Osteoblast (primary cell): ENCODE results near the gene CHCHD1. TPM values are rescaled to one million over a fixed set of nuclear protein-coding genes. Genes with fewer than 3 reads are reported as not detected.

Experiments
- DNase-seq: peaks from one replicate; pipeline ENCODE4 v3.0.0; 2011; ENCODE audit warnings: low spot score, mixed read lengths; ENCODE audit not compliant: insufficient read length; ENCODE audit errors: missing footprints
- H2AFZ ChIP-seq: 2 replicates; pipeline ENCODE4 v1.6.0; 2011; ENCODE audit warnings: mild to moderate bottlenecking, low read length
- H3K27ac ChIP-seq: 2 replicates; pipeline ENCODE4 v1.5.1; 2011; ENCODE audit warnings: mild to moderate bottlenecking, low read depth, low read length, moderate library complexity
- H3K27me3 ChIP-seq: 2 replicates; pipeline ENCODE4 v1.6.0; 2012; ENCODE audit warnings: mild to moderate bottlenecking, control low read depth, inconsistent platforms, low read length, moderate library complexity; ENCODE audit not compliant: insufficient read depth
- H3K36me3 ChIP-seq: 2 replicates; pipeline ENCODE4 v1.5.1; 2011; ENCODE audit warnings: mild to moderate bottlenecking, low read length, control low read depth, moderate library complexity; ENCODE audit not compliant: insufficient read depth
- H3K4me1 ChIP-seq: 2 replicates; pipeline ENCODE4 v1.5.1; 2011; ENCODE audit warnings: mild to moderate bottlenecking, low read length, control low read depth, moderate library complexity; ENCODE audit not compliant: insufficient read depth
- H3K4me2 ChIP-seq: 2 replicates; pipeline ENCODE4 v1.6.0; 2011; ENCODE audit warnings: mild to moderate bottlenecking, low read length; ENCODE audit not compliant: insufficient read depth
- H3K4me3 ChIP-seq: fragments of 200-600 bp; sonication (generic); 3 replicates; pipeline ENCODE4 v1.5.1; 2012; ENCODE audit warnings: mild to moderate bottlenecking, low read length, inconsistent platforms; ENCODE audit not compliant: insufficient read depth
- H3K79me2 ChIP-seq: 2 replicates; pipeline ENCODE4 v1.6.0; 2012; ENCODE audit warnings: mild to moderate bottlenecking, low read length, control low read depth, inconsistent platforms; ENCODE audit not compliant: insufficient read depth
- H3K9me3 ChIP-seq: 2 replicates; pipeline ENCODE4 v1.5.1; 2011; ENCODE audit warnings: low read depth, low read length, control low read depth
- H4K20me1 ChIP-seq: 2 replicates; pipeline ENCODE4 v1.6.0; 2012; ENCODE audit warnings: mild to moderate bottlenecking, low read length, control low read depth; ENCODE audit not compliant: insufficient read depth
- CTCF ChIP-seq: IDR thresholded peaks from 2 replicates; pipeline ENCODE4 v1.5.1; 2011; ENCODE audit warnings: mild to moderate bottlenecking, low read depth, low read length, moderate library complexity; ENCODE audit errors: extremely low read depth
- total RNA-seq: library from RNA; depleted of rRNA; stranded (reverse); fragments of >200 nt; gene quantifications from 2 replicates; pipeline ENCODE4 v1.2.3, GENCODE V29; 2012

The CHCHD1 gene
- total RNA-seq = 11.2 and 12.7 TPM in 2 replicates

- H3K9me3 ChIP-seq = no peaks in the 10 kb centered on the region
- peaks cover 76% of the 10 kb centered on the region for H3K79me2 ChIP-seq
- H3K27ac ChIP-seq = peak within 1 kb of the TSS; percentile 72
- H2AFZ ChIP-seq = peak within 1 kb of the TSS; percentile 79
- H3K4me3 ChIP-seq = peak within 1 kb of the TSS; percentile 86
- peaks cover 21% of the 10 kb centered on the region for H3K36me3 ChIP-seq
- H3K27me3 ChIP-seq = no peaks in the 10 kb centered on the region
- H3K4me1 ChIP-seq = peaks cover 34% of the 10 kb centered on the region
- H4K20me1 ChIP-seq = peaks cover 12% of the 10 kb centered on the region
- no peak for TF ChIP-seq CTCF
- DNase-seq = peak; percentile 98
- peak within 1 kb of the TSS; percentile 94 for H3K4me2 ChIP-seq
Observed at GRCh38 chr10:73781879-73782748, at the start of gene CHCHD1. CHCHD1 (plus strand) TSS chr10:73782048; CDS start chr10:73782076, 28 bp downstream.

GRCh38 chr10:73732426-73732825, 49.4 kb upstream of the CHCHD1 start:
- no peak for TF ChIP-seq CTCF
- H3K4me2 ChIP-seq = no peak overlapping the region
- H3K27ac ChIP-seq = no peak overlapping the region
- H4K20me1 ChIP-seq = peaks cover 3% of the 10 kb centered on the region
- H3K79me2 ChIP-seq = peaks cover 47% of the 10 kb centered on the region
- H3K36me3 ChIP-seq = peaks cover 15% of the 10 kb centered on the region
- no peak overlapping the region for H2AFZ ChIP-seq
- no peak overlapping the region for H3K4me3 ChIP-seq
- no peaks in the 10 kb centered on the region for H3K27me3 ChIP-seq
- H3K9me3 ChIP-seq = no peaks in the 10 kb centered on the region
- peaks cover 6% of the 10 kb centered on the region for H3K4me1 ChIP-seq
- DNase-seq = peak; percentile 58

GRCh38 chr10:73732931-73733623, 48.8 kb upstream of the CHCHD1 start:
- Histone ChIP-seq H3K4me3 (no peak overlapping the region), H4K20me1 (peaks cover 3% of the 10 kb centered on the region), H3K27me3 (no peaks in the 10 kb centered on the region), H3K4me2 (no peak overlapping the region), H3K9me3 (no peaks in the 10 kb centered on the region), H3K27ac (no peak overlapping the region), H2AFZ (no peak overlapping the region), H3K4me1 (peaks cover 6% of the 10 kb centered on the region), H3K36me3 (peaks cover 8% of the 10 kb centered on the region), H3K79me2 (peaks cover 47% of the 10 kb centered on the region)
- no peak for DNase-seq
- TF ChIP-seq CTCF = no peak
